Natural killer cell (primary cell): ENCODE data around the gene BATF. TPM values are rescaled to one million over a fixed set of nuclear protein-coding genes. Genes with fewer than 3 reads are reported as not detected.

ENCODE experiments used
- ATAC-seq, 3 donors: fragments of 150-1000 bp in 2 of 3; fragments of 200-7000 bp in 1 of 3; cut with Tn5 transposase; 1 replicate in 1 of 3; 2 replicates in 2 of 3; pipeline ENCODE4 v1.10.0; 2021; ENCODE audit warnings: mild to moderate bottlenecking in 2 of 3, moderate library complexity in 2 of 3
- DNase-seq, 2 donors: peaks; one replicate each; pipeline versions ENCODE4 v3.0.0 to v3.0.0-alpha.2; 2013 to 2021; ENCODE audit warnings: mixed read lengths in 1 of 2
- H3K27ac ChIP-seq: one replicate; pipeline ENCODE4 v1.5.1; 2013; ENCODE audit warnings: mild to moderate bottlenecking, low read length
- H3K27me3 ChIP-seq: one replicate; pipeline ENCODE4 v1.6.1; 2013; ENCODE audit warnings: low read length; ENCODE audit not compliant: control insufficient read depth, insufficient read depth
- H3K36me3 ChIP-seq: one replicate; pipeline ENCODE4 v1.6.1; 2013; ENCODE audit warnings: low read length; ENCODE audit not compliant: control insufficient read depth, insufficient read depth
- H3K4me1 ChIP-seq: one replicate; pipeline ENCODE4 v1.6.1; 2013; ENCODE audit warnings: low read length; ENCODE audit not compliant: control insufficient read depth, insufficient read depth
- H3K4me3 ChIP-seq: one replicate; pipeline ENCODE4 v1.5.1; 2013; ENCODE audit warnings: low read length
- H3K9me3 ChIP-seq: one replicate; pipeline ENCODE4 v1.6.1; 2013; ENCODE audit warnings: low read length; ENCODE audit not compliant: control insufficient read depth, insufficient read depth
- H3K27ac Mint-ChIP-seq, 2 donors: one replicate each; pipeline ENCODE4 v1.8.0; 2022; ENCODE audit warnings: mild to moderate bottlenecking in 2 of 2, mixed read lengths in 2 of 2, moderate library complexity in 1 of 2
- H3K27me3 Mint-ChIP-seq, 2 donors: one replicate each; pipeline ENCODE4 v1.8.0; 2022; ENCODE audit warnings: low read depth in 2 of 2, mixed read lengths in 2 of 2
- H3K36me3 Mint-ChIP-seq: one replicate; pipeline ENCODE4 v1.8.0; 2022; ENCODE audit warnings: mixed read lengths
- H3K4me1 Mint-ChIP-seq, 2 donors: one replicate each; pipeline ENCODE4 v1.8.0; 2022; ENCODE audit warnings: mixed read lengths in 2 of 2
- H3K4me3 Mint-ChIP-seq: one replicate; pipeline ENCODE4 v1.8.0; 2022; ENCODE audit warnings: mild to moderate bottlenecking, moderate library complexity, mixed read lengths
- H3K9me3 Mint-ChIP-seq, 2 donors: one replicate each; pipeline ENCODE4 v1.8.0; 2022; ENCODE audit warnings: mixed read lengths in 2 of 2
- WGBS: methylation state at CpG from one replicate; pipeline ENCODE4 v1.1.7; 2013; ENCODE audit warnings: missing lambda C conversion rate; ENCODE audit not compliant: insufficient coverage; 5-methylcytosine and 5-hydroxymethylcytosine counted together
- intact Hi-C: fragments of 100-400 bp; cut with micrococcal nuclease; formaldehyde crosslinking; loops from one replicate; pipeline ENCODE4 v1.14.2; 2022
- total RNA-seq, 4 donors: library from RNA; stranded (reverse); fragments of 120-200 nt in 1 of 4; gene quantifications; one replicate each; pipeline versions ENCODE4 v1.2.3 to v1.2.4, GENCODE V29; 2013 to 2022
- TF ChIP-seq, protein P1 (sequence below): fragments of 200-600 bp; IDR thresholded peaks from one replicate; pipeline ENCODE4 v1.8.0; 2022; ENCODE audit warnings: antibody characterized with exemption

Gene BATF
- total RNA-seq, 3 donors from 2014 or later (not counting 1 experiment from before 2014, with no cell fraction given) = 12.6 to 32.5 (median 21.4) TPM

DNA sequence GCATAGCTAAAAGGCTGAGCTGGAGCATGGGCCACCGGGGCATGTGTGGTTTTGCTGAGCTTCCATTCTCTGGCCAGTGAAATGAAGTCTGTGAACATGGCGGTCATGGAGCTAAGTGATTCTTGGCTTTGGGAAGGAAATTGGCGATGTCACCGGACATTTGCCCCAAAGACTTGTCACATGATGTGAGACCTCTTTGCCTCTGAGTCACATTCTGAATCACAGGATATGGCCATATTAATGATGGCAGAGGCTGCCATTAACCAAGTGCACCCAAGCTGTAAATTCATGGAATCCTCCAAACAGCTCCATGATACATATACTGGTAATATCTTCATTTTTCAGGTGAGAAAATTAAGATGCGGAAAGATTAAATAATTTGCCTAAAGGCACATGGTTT lies 27.4 kb upstream of the BATF start:
- Histone ChIP-seq H3K27ac (no peak overlapping the region), H3K4me1 (peaks cover 9% of the 10 kb centered on the region), H3K4me3 (no peak overlapping the region), H3K36me3 (no peaks in the 10 kb centered on the region), H3K27me3 (no peaks in the 10 kb centered on the region), H3K9me3 (no peaks in the 10 kb centered on the region)
- ATAC-seq (no peak), DNase-seq (no peak)
- Mint-ChIP-seq H3K4me3 (no peak overlapping the region), H3K36me3 (no peaks in the 10 kb centered on the region), H3K27ac (no peak overlapping the region), H3K9me3 (no peaks in the 10 kb centered on the region), H3K4me1 (peaks cover 10 to 11% of the 10 kb centered on the region in 2 donors), H3K27me3 (no peaks in the 10 kb centered on the region)
- intact Hi-C loops = no loop called here
- TF ChIP-seq, protein P1, sequence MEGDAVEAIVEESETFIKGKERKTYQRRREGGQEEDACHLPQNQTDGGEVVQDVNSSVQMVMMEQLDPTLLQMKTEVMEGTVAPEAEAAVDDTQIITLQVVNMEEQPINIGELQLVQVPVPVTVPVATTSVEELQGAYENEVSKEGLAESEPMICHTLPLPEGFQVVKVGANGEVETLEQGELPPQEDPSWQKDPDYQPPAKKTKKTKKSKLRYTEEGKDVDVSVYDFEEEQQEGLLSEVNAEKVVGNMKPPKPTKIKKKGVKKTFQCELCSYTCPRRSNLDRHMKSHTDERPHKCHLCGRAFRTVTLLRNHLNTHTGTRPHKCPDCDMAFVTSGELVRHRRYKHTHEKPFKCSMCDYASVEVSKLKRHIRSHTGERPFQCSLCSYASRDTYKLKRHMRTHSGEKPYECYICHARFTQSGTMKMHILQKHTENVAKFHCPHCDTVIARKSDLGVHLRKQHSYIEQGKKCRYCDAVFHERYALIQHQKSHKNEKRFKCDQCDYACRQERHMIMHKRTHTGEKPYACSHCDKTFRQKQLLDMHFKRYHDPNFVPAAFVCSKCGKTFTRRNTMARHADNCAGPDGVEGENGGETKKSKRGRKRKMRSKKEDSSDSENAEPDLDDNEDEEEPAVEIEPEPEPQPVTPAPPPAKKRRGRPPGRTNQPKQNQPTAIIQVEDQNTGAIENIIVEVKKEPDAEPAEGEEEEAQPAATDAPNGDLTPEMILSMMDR = no peak
- 92% methylated on average over 5 of the region's 5 CpGs for WGBS

DNA sequence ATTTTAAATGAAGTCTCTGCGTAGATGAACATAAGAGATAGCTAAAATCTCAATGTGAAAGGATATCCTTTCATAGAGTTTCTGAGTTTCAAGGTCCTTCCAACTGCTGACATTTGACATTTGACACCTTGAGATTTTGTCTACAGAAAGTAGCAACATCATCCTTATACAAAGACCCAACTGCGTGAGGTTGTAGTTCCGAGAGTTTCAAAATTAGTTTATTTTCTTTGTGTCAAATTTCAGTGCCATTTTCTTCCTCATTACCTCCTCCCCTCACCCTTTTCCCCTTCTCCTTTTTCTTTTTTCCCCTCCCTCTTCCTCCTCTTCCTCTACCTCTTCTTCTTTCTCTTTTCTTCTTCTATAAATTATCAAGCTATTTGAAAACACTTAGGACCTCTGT lies 26.9 kb upstream of the BATF start:
- H3K36me3 ChIP-seq = no peaks in the 10 kb centered on the region
- H3K4me1 Mint-ChIP-seq = peaks cover 10 to 11% of the 10 kb centered on the region in 2 donors
- H3K4me3 Mint-ChIP-seq = no peak overlapping the region
- H3K9me3 Mint-ChIP-seq = no peaks in the 10 kb centered on the region
- ATAC-seq = no peak
- no peak overlapping the region for H3K27ac Mint-ChIP-seq
- H3K27me3 ChIP-seq = no peaks in the 10 kb centered on the region
- intact Hi-C loops = no loop called here
- DNase-seq = no peak
- no peaks in the 10 kb centered on the region for H3K9me3 ChIP-seq
- no peak overlapping the region for H3K27ac ChIP-seq
- peaks cover 9% of the 10 kb centered on the region for H3K4me1 ChIP-seq
- H3K27me3 Mint-ChIP-seq = no peaks in the 10 kb centered on the region
- 93% methylated on average over 2 of the region's 3 CpGs for WGBS
- TF ChIP-seq, protein P1 = no peak
- no peak overlapping the region for H3K4me3 ChIP-seq
- H3K36me3 Mint-ChIP-seq = no peaks in the 10 kb centered on the region

DNA sequence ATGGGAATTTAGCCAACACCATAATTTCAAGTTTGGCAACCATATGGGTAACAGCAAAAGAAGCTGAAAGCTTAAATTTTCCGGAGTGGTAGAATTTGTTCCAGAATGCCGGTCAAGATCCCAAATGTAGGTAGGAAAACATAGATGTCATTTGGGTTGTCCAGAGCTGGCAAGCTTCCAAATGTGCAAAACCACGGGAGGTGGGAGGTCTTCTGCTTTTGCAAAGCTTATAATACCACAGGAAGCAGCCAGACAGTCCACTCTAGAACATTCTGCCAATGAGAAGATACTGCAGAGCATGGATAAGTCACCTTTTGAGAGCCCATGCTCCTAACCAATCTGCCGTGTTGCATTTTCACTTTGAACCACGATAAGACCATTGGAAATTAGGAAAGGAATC lies 26.4 kb upstream of the BATF start:
- H3K4me1 ChIP-seq = peaks cover 9% of the 10 kb centered on the region
- no peaks in the 10 kb centered on the region for H3K27me3 ChIP-seq
- H3K27me3 Mint-ChIP-seq = no peaks in the 10 kb centered on the region
- intact Hi-C loops = no loop called here
- no peak overlapping the region for H3K27ac Mint-ChIP-seq
- TF ChIP-seq, protein P1 = no peak
- H3K27ac ChIP-seq = no peak overlapping the region
- H3K36me3 Mint-ChIP-seq = no peaks in the 10 kb centered on the region
- H3K36me3 ChIP-seq = no peaks in the 10 kb centered on the region
- no peak overlapping the region for H3K4me3 Mint-ChIP-seq
- DNase-seq (no peak), ATAC-seq (no peak)
- no peaks in the 10 kb centered on the region for H3K9me3 Mint-ChIP-seq
- H3K4me3 ChIP-seq = no peak overlapping the region
- H3K9me3 ChIP-seq = no peaks in the 10 kb centered on the region
- WGBS = 64% methylated on average over 5 of the region's 5 CpGs
- peaks cover 10 to 11% of the 10 kb centered on the region in 2 donors for H3K4me1 Mint-ChIP-seq

DNA sequence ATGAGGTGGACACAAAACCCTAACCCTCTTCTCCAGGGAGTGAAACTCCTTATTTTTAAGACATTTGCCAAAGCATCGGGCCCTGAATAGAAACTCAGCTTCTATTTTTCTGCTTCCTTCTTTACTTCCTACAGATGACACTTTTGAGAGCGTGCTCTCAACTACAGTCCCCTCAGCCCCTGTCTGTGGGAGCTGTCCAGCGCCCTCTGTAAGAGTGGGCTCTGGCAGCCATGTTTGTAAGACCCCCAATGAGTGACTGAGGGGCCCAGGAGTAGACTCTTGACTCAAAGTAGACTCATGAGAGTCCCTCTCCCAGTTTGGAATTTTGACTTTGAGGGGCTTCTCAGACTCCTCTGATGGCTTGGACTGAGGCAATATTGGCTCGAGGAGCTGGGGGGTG lies 25.5 kb upstream of the BATF start:
- Mint-ChIP-seq H3K4me3 (no peak overlapping the region), H3K27me3 (no peaks in the 10 kb centered on the region), H3K27ac (peak overlapping the region in 1 of 2 donors; percentile 10), H3K9me3 (no peaks in the 10 kb centered on the region), H3K36me3 (no peaks in the 10 kb centered on the region), H3K4me1 (peaks cover 10 to 11% of the 10 kb centered on the region in 2 donors)
- peaks cover 9% of the 10 kb centered on the region for H3K4me1 ChIP-seq
- 66% methylated on average over 4 of the region's 4 CpGs for WGBS
- DNase-seq = no peak
- no peak overlapping the region for H3K4me3 ChIP-seq
- H3K27ac ChIP-seq = no peak overlapping the region
- intact Hi-C loops = no loop called here
- TF ChIP-seq, protein P1 = no peak
- no peak for ATAC-seq
- H3K9me3 ChIP-seq = no peaks in the 10 kb centered on the region
- H3K27me3 ChIP-seq = no peaks in the 10 kb centered on the region
- no peaks in the 10 kb centered on the region for H3K36me3 ChIP-seq
